ENCODE measurements around the gene TNNC1.

The TNNC1 gene

GRCh38 chr3:52480768-52481715 lies 27.2 kb upstream of the TNNC1 start:
- Histone ChIP-seq H3K4me3 (ENCODE audit: low read depth, low read length) (no peak overlapping the region), H3K4me1 (peaks cover 9% of the 10 kb centered on the region), H3K27me3 (no peaks in the 10 kb centered on the region), H3K9me3 (no peaks in the 10 kb centered on the region), H3K36me3 (peaks cover 32% of the 10 kb centered on the region)
- no peak for TF ChIP-seq CTCF (IDR thresholded peaks at IDR 0.05; ENCODE audit: low read depth, low read length)
- DNase-seq: peak; percentile 70

GRCh38 chr3:52479877-52480575 lies 26.2 kb upstream of the TNNC1 start:
- no peaks in the 10 kb centered on the region for H3K9me3 ChIP-seq
- H3K4me3 ChIP-seq (ENCODE audit: low read depth, low read length): no peak overlapping the region
- H3K36me3 ChIP-seq: peaks cover 32% of the 10 kb centered on the region
- no peak for TF ChIP-seq CTCF (IDR thresholded peaks at IDR 0.05; ENCODE audit: low read depth, low read length)
- peaks cover 9% of the 10 kb centered on the region for H3K4me1 ChIP-seq
- no peak for DNase-seq
- H3K27me3 ChIP-seq: no peaks in the 10 kb centered on the region

- Histone ChIP-seq H3K4me3 (ENCODE audit: low read depth, low read length) (no peak overlapping the region), H3K27me3 (no peaks in the 10 kb centered on the region), H3K4me1 (peaks cover 9% of the 10 kb centered on the region), H3K36me3 (peaks cover 32% of the 10 kb centered on the region), H3K9me3 (no peaks in the 10 kb centered on the region)
- TF ChIP-seq CTCF (IDR thresholded peaks at IDR 0.05; ENCODE audit: low read depth, low read length): no peak
- no peak for DNase-seq
Observed at GRCh38 chr3:52479037-52479876, 25.4 kb upstream of the TNNC1 start.

GRCh38 chr3:52477796-52478095 lies 23.9 kb upstream of the TNNC1 start:
- H3K4me1 ChIP-seq: peaks cover 9% of the 10 kb centered on the region
- peaks cover 32% of the 10 kb centered on the region for H3K36me3 ChIP-seq
- no peak overlapping the region for H3K4me3 ChIP-seq (ENCODE audit: low read depth, low read length)
- no peak for TF ChIP-seq CTCF (IDR thresholded peaks at IDR 0.05; ENCODE audit: low read depth, low read length)
- DNase-seq: no peak
- H3K9me3 ChIP-seq: no peaks in the 10 kb centered on the region
- no peaks in the 10 kb centered on the region for H3K27me3 ChIP-seq

- no peak for TF ChIP-seq CTCF (IDR thresholded peaks at IDR 0.05; ENCODE audit: low read depth, low read length)
- Histone ChIP-seq H3K36me3 (peaks cover 35% of the 10 kb centered on the region), H3K27me3 (no peaks in the 10 kb centered on the region), H3K4me1 (peaks cover 9% of the 10 kb centered on the region), H3K4me3 (ENCODE audit: low read depth, low read length) (no peak overlapping the region), H3K9me3 (no peaks in the 10 kb centered on the region)
- DNase-seq: no peak
Observed at GRCh38 chr3:52477076-52477795, 23.4 kb upstream of the TNNC1 start.

Measured in BE2C (cell line).